ENCODE measurements around the gene LLCFC1. TPM values are rescaled to one million over a fixed set of nuclear protein-coding genes. Genes with fewer than 3 reads are reported as not detected.

Gene LLCFC1
- total RNA-seq, 1 donor, result not detected

DNA sequence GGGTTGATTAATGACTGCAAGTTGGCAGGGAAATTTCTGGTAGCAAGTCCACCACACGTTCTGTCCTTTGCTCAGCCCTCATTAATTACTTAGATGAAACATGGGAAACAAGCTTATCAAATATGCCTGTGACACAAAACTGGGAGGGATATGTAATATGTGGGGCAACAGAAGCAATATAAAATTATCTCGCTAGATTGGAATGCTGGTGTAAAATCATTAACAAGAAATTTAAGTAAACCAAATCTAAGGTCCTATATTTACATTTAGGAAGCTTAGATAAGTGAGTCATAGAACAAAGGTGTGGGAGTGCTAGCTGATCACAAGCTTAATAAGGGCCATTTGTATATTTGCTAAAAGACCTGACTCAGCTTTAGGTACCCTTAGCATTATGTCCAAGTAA is 29.3 kb upstream of the LLCFC1 start:
- TF ChIP-seq, protein P1, sequence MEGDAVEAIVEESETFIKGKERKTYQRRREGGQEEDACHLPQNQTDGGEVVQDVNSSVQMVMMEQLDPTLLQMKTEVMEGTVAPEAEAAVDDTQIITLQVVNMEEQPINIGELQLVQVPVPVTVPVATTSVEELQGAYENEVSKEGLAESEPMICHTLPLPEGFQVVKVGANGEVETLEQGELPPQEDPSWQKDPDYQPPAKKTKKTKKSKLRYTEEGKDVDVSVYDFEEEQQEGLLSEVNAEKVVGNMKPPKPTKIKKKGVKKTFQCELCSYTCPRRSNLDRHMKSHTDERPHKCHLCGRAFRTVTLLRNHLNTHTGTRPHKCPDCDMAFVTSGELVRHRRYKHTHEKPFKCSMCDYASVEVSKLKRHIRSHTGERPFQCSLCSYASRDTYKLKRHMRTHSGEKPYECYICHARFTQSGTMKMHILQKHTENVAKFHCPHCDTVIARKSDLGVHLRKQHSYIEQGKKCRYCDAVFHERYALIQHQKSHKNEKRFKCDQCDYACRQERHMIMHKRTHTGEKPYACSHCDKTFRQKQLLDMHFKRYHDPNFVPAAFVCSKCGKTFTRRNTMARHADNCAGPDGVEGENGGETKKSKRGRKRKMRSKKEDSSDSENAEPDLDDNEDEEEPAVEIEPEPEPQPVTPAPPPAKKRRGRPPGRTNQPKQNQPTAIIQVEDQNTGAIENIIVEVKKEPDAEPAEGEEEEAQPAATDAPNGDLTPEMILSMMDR (IDR thresholded peaks at IDR 0.05; ENCODE audit: insufficient read depth, low read depth, low read length), result no peak
- H3K4me3 ChIP-seq (ENCODE audit: low read depth, low read length), result no peak overlapping the region
- DNase-seq (ENCODE audit: low read depth), result no peak

DNA sequence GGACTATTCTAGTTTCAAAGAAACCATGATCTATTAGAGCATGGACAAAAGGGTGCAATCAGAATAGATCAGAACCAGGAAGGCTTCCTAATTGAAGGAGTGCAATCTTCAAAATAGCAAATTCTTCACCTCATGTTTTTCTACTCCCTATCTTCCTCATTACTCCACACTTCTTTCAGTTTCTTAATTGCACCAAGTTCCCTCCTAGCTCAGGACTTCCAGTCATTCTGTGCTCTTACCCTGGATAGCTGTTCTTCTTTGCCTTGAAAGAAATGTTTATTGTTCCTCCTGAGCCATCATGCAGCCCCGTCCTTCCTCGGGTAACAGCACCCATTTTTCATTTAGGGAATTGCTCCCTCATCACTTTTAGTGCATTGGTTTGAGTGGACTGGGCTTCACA is 28.8 kb upstream of the LLCFC1 start:
- no peak overlapping the region for H3K4me3 ChIP-seq (ENCODE audit: low read depth, low read length)
- TF ChIP-seq, protein P1 (IDR thresholded peaks at IDR 0.05; ENCODE audit: insufficient read depth, low read depth, low read length), result no peak
- DNase-seq (ENCODE audit: low read depth), result no peak

GRCh38 chr7:142913051-142913450 is 26.2 kb upstream of the LLCFC1 start:
- DNase-seq (ENCODE audit: low read depth), result no peak
- TF ChIP-seq, protein P1 (IDR thresholded peaks at IDR 0.05; ENCODE audit: insufficient read depth, low read depth, low read length), result no peak
- H3K4me3 ChIP-seq (ENCODE audit: low read depth, low read length), result no peak overlapping the region

DNA sequence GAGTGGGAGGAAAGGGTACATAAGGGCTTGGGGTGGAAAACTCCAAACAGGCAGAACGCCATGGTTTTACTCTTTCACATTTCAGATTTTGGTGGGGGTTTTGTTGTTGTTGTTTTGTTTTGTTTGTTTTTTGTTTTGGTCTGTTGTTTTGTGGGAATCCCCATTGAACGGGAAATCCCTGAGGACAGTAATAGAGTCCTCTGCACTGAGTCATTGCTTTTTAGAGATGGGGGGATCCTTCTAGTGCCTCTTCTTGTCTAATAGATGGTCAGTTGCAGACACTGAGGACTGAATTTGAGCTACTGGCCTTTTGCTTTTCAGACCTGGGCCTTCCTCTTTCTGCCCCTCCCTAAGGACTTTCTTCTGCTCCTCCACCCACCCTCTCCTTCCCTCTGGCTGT is 25.7 kb upstream of the LLCFC1 start:
- TF ChIP-seq, protein P1 (IDR thresholded peaks at IDR 0.05; ENCODE audit: insufficient read depth, low read depth, low read length), result no peak
- H3K4me3 ChIP-seq (ENCODE audit: low read depth, low read length), result no peak overlapping the region
- no peak for DNase-seq (ENCODE audit: low read depth)

DNA sequence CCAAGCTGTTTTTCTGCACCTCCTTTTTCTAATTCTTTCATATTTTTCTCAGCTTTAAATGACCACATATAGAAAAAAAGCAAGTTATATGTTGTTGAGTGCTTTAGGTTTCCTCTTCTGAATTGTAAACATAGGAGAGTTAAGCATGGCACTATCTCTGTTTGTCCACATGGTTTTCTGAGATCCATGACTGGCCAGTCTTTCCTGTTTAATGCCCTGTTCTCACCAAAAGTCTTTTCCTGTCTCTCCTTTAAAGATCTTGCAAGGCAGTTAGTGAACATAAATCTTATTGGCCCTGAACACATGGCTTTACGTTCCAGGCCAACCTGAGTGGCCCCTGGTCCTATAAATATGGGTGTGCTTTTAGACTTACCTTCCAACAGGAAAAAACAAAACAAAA is 25.2 kb upstream of the LLCFC1 start:
- TF ChIP-seq, protein P1 (IDR thresholded peaks at IDR 0.05; ENCODE audit: insufficient read depth, low read depth, low read length), result no peak
- no peak overlapping the region for H3K4me3 ChIP-seq (ENCODE audit: low read depth, low read length)
- no peak for DNase-seq (ENCODE audit: low read depth)

- H3K4me3 ChIP-seq (ENCODE audit: low read depth, low read length), result no peak overlapping the region
- DNase-seq (ENCODE audit: low read depth), result no peak
- TF ChIP-seq, protein P1 (IDR thresholded peaks at IDR 0.05; ENCODE audit: insufficient read depth, low read depth, low read length), result no peak
Observed at GRCh38 chr7:142915315-142915714, 24.0 kb upstream of the LLCFC1 start.

- DNase-seq (ENCODE audit: low read depth), result no peak
- TF ChIP-seq, protein P1 (IDR thresholded peaks at IDR 0.05; ENCODE audit: insufficient read depth, low read depth, low read length), result no peak
- no peak overlapping the region for H3K4me3 ChIP-seq (ENCODE audit: low read depth, low read length)
Observed at GRCh38 chr7:142916508-142916907, 22.8 kb upstream of the LLCFC1 start.
